ENCODE results near the gene STC2.

- TF ChIP-seq EZH2 (IDR thresholded peaks at IDR 0.05; ENCODE audit: low read length): no peak
- TF ChIP-seq CTCF (optimal IDR thresholded peaks at IDR 0.05 in 1 of 3, IDR thresholded peaks at IDR 0.05 in 1 of 3, conservative IDR thresholded peaks at IDR 0.05 in 1 of 3; ENCODE audit: extremely low read depth in 1 of 3, insufficient read depth in 2 of 3, low read length in 3 of 3): no peak
Observed at GRCh38 chr5:173279166-173279565, 49.0 kb downstream of the STC2 start.

Data from keratinocyte (primary cell).